Myocyte (in vitro differentiated cells): ENCODE measurements around the gene BTBD9. TPM values are rescaled to one million over a fixed set of nuclear protein-coding genes. Genes with fewer than 3 reads are reported as not detected.

Experiments
- DNase-seq: peaks from one replicate; pipeline ENCODE4 v3.0.0-alpha.2; 2012; ENCODE audit warnings: low read depth
- total RNA-seq: library from RNA; depleted of rRNA; stranded (reverse); fragments of >200 nt; gene quantifications from 2 replicates; pipeline ENCODE4 v1.2.3, GENCODE V29; 2014

The BTBD9 gene
- total RNA-seq, 1 donor from 2014 or later = 9.9 TPM

- DNase-seq = peak; percentile 8
These were observed 486.5 kb downstream of the BTBD9 start for GRCh38 chr6:38153076-38153797.

- DNase-seq = no peak
These were observed 487.1 kb downstream of the BTBD9 start for GRCh38 chr6:38152620-38153019.

- no peak for DNase-seq
These were observed 487.9 kb downstream of the BTBD9 start for GRCh38 chr6:38151580-38152500.

GRCh38 chr6:38150681-38151296, 488.9 kb downstream of the BTBD9 start:
- no peak for DNase-seq

GRCh38 chr6:38150021-38150420, 489.7 kb downstream of the BTBD9 start:
- DNase-seq = no peak

GRCh38 chr6:38149531-38149930, 490.2 kb downstream of the BTBD9 start:
- no peak for DNase-seq

GRCh38 chr6:38148606-38149005, 491.1 kb downstream of the BTBD9 start:
- DNase-seq = no peak

GRCh38 chr6:38146734-38147027, 493.0 kb downstream of the BTBD9 start:
- no peak for DNase-seq

GRCh38 chr6:38146021-38146733, 493.6 kb downstream of the BTBD9 start:
- peak; percentile 29 for DNase-seq

GRCh38 chr6:38144365-38144945, 495.3 kb downstream of the BTBD9 start:
- DNase-seq = no peak

- peak; percentile 37 for DNase-seq
These were observed 496.3 kb downstream of the BTBD9 start for GRCh38 chr6:38143191-38144150.

GRCh38 chr6:38142178-38142902, 497.4 kb downstream of the BTBD9 start:
- no peak for DNase-seq

GRCh38 chr6:38141716-38142115, 498.0 kb downstream of the BTBD9 start:
- no peak for DNase-seq

- DNase-seq = no peak
These were observed 498.6 kb downstream of the BTBD9 start for GRCh38 chr6:38141085-38141484.

- DNase-seq = no peak
These were observed 501.4 kb downstream of the BTBD9 start for GRCh38 chr6:38138374-38138773.

- DNase-seq = no peak
These were observed 502.0 kb downstream of the BTBD9 start for GRCh38 chr6:38137608-38138265.

- no peak for DNase-seq
These were observed 503.2 kb downstream of the BTBD9 start for GRCh38 chr6:38136547-38136946.

GRCh38 chr6:38134704-38135088, 505.0 kb downstream of the BTBD9 start:
- peak; percentile 41 for DNase-seq
